Suprapubic skin (tissue), 3 donors: ENCODE measurements around the gene CPS1.

Source experiments
- POLR2A ChIP-seq, 2 donors: fragments of 450-650 bp; IDR thresholded peaks; one replicate each; pipeline ENCODE4 v1.6.1; 2017; ENCODE audit warnings: antibody characterized with exemption in 2 of 2, mild to moderate bottlenecking in 2 of 2, moderate library complexity in 2 of 2
- TF ChIP-seq, protein P1 (sequence below), 2 donors: fragments of 200-600 bp in 1 of 2; fragments of 450-650 bp in 1 of 2; sonication (generic) in 1 of 2; IDR thresholded peaks; one replicate each; pipeline ENCODE4 v1.5.1; 2016 to 2019; ENCODE audit warnings: antibody characterized with exemption in 2 of 2, mild to moderate bottlenecking in 1 of 2, moderate library complexity in 1 of 2

- no peak for TF ChIP-seq POLR2A (IDR thresholded peaks at IDR 0.05)
- TF ChIP-seq, protein P1, sequence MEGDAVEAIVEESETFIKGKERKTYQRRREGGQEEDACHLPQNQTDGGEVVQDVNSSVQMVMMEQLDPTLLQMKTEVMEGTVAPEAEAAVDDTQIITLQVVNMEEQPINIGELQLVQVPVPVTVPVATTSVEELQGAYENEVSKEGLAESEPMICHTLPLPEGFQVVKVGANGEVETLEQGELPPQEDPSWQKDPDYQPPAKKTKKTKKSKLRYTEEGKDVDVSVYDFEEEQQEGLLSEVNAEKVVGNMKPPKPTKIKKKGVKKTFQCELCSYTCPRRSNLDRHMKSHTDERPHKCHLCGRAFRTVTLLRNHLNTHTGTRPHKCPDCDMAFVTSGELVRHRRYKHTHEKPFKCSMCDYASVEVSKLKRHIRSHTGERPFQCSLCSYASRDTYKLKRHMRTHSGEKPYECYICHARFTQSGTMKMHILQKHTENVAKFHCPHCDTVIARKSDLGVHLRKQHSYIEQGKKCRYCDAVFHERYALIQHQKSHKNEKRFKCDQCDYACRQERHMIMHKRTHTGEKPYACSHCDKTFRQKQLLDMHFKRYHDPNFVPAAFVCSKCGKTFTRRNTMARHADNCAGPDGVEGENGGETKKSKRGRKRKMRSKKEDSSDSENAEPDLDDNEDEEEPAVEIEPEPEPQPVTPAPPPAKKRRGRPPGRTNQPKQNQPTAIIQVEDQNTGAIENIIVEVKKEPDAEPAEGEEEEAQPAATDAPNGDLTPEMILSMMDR (IDR thresholded peaks at IDR 0.05), result no peak
Measured at GRCh38 chr2:210528716-210529115, 27.7 kb upstream of the CPS1 start.
